GM12878 (cell line): ENCODE measurements around the gene UGT1A7. TPM values are rescaled to one million over a fixed set of nuclear protein-coding genes. Genes with fewer than 3 reads are reported as not detected.

Source experiments
- ATAC-seq: fragments of 200-7000 bp; cut with Tn5 transposase; 3 replicates; pipeline ENCODE4 v1.9.1; 2020; ENCODE audit warnings: mild to moderate bottlenecking, moderate library complexity
- BruUV-seq: library from RNA; stranded (reverse); fragments of 400-500 nt; replicated peaks from 2 replicates; lab custom pipeline; 2021; lab: Mats Ljungman, UMichigan
- CTCF ChIA-PET: fragments of 300-600 bp; sonication (Branson Sonifier 250); formaldehyde crosslinking; extraction: SDS; loops from one replicate; lab custom pipeline; 2021; ENCODE audit warnings: inconsistent platforms; lab: Yijun Ruan, JAX
- POLR2A ChIA-PET: fragments of 350-600 bp; formaldehyde crosslinking; extraction: SDS; loops from one replicate; lab custom pipeline; 2021; ENCODE audit warnings: inconsistent platforms; lab: Charles Lee
- RAD21 ChIA-PET: fragments of 300-600 bp; sonication (Branson Sonifier 250); formaldehyde crosslinking; loops from one replicate; lab custom pipeline; 2023; ENCODE audit warnings: antibody characterized with exemption; ENCODE audit not compliant: unreplicated experiment; lab: Charles Lee
- SMC1A ChIA-PET: fragments of 300-600 bp; sonication (Branson Sonifier 250); formaldehyde crosslinking; loops from one replicate; lab custom pipeline; 2023; ENCODE audit not compliant: unreplicated experiment, uncharacterized antibody; lab: Charles Lee
- DNase-seq: peaks from one replicate; pipeline ENCODE4 v3.0.0-alpha.2; 2011; ENCODE audit warnings: low read depth, low spot score
- FAIRE-seq: peaks from 3 replicates; lab custom pipeline; 2011; peaks lifted over from hg19 to GRCh38; lab: Jason Lieb, UNC
- H2AFZ ChIP-seq: 2 replicates; pipeline ENCODE4 v1.6.0; 2011; ENCODE audit warnings: low read depth, low read length, control low read depth; ENCODE audit not compliant: control insufficient read depth
- H3K27ac ChIP-seq: 2 replicates; pipeline ENCODE4 v1.5.1; 2011; ENCODE audit warnings: control low read depth; ENCODE audit not compliant: control insufficient read depth, insufficient read depth
- H3K27me3 ChIP-seq, 2 experiments: replicated peaks in 1 of 2; 2 replicates each; pipeline versions ENCODE4 v1.6.0 to v1.6.1; 2011; ENCODE audit warnings: low read length in 1 of 2; ENCODE audit not compliant: control insufficient read depth in 2 of 2, insufficient read depth in 2 of 2
- H3K36me3 ChIP-seq, 2 experiments: 2 replicates each; pipeline ENCODE4 v1.5.1; 2011; ENCODE audit warnings: low read length in 1 of 2; ENCODE audit not compliant: control insufficient read depth in 2 of 2, insufficient read depth in 2 of 2
- H3K4me1 ChIP-seq: 2 replicates; pipeline ENCODE4 v1.6.1; 2011; ENCODE audit warnings: mild to moderate bottlenecking, low read length, moderate library complexity, mixed read lengths; ENCODE audit not compliant: control insufficient read depth, insufficient read depth
- H3K4me2 ChIP-seq: 2 replicates; pipeline ENCODE4 v1.6.0; 2011; ENCODE audit warnings: control low read depth; ENCODE audit not compliant: control insufficient read depth, insufficient read depth
- H3K4me3 ChIP-seq: fragments of 200-600 bp; sonication (generic); 2 replicates; pipeline ENCODE4 v1.5.1; 2016
- H3K79me2 ChIP-seq: 2 replicates; pipeline ENCODE4 v1.6.0; 2011; ENCODE audit warnings: low read length; ENCODE audit not compliant: control insufficient read depth, insufficient read depth
- H3K9ac ChIP-seq: 2 replicates; pipeline ENCODE4 v1.8.0; 2011; ENCODE audit warnings: low read length, control low read depth, mixed read lengths; ENCODE audit not compliant: control insufficient read depth, insufficient read depth
- H3K9me3 ChIP-seq: replicated peaks from 3 replicates; pipeline ENCODE4 v1.5.1; 2011; ENCODE audit warnings: mild to moderate bottlenecking, low read length; ENCODE audit not compliant: control insufficient read depth, insufficient read depth
- H4K20me1 ChIP-seq: 2 replicates; pipeline ENCODE4 v1.6.0; 2011; ENCODE audit not compliant: control insufficient read depth, insufficient read depth
- BCL3 ChIP-seq: IDR thresholded peaks from 2 replicates; pipeline ENCODE4 v1.6.1; 2011; ENCODE audit warnings: borderline replicate concordance, low read depth, mild to moderate bottlenecking, moderate library complexity, low read length; ENCODE audit not compliant: insufficient read depth, poor library complexity, severe bottlenecking
- CBFB ChIP-seq: IDR thresholded peaks from 2 replicates; pipeline ENCODE4 v1.6.1; 2016; ENCODE audit warnings: antibody characterized with exemption, low read depth
- E2F4 ChIP-seq: IDR thresholded peaks from 2 replicates; pipeline ENCODE4 v1.6.1; 2012; ENCODE audit warnings: low read depth, low read length, improper control_type of control experiment
- ELK1 ChIP-seq: IDR thresholded peaks from 2 replicates; pipeline ENCODE4 v1.6.1; 2012; ENCODE audit warnings: low read depth, low read length, improper control_type of control experiment
- GATAD2B ChIP-seq: fragments of 450-650 bp; conservative IDR thresholded peaks from 2 replicates; pipeline ENCODE4 v1.6.1; 2017; ENCODE audit warnings: low read depth, mild to moderate bottlenecking, moderate library complexity
- HSF1 ChIP-seq: fragments of 150-350 bp; IDR thresholded peaks from 2 replicates; pipeline ENCODE4 v1.6.1; 2014; ENCODE audit warnings: mild to moderate bottlenecking, low read depth, low read length
- IKZF2 ChIP-seq, 2 experiments: fragments of 450-650 bp; IDR thresholded peaks; 2 replicates each; pipeline ENCODE4 v1.6.1; 2017; ENCODE audit warnings: mild to moderate bottlenecking in 2 of 2, moderate library complexity in 2 of 2
- NR2C1 ChIP-seq: fragments of 450-650 bp; IDR thresholded peaks from 2 replicates; pipeline ENCODE4 v1.6.1; 2017; ENCODE audit warnings: antibody characterized with exemption, mild to moderate bottlenecking, moderate library complexity
- RUNX3 ChIP-seq: IDR thresholded peaks from 2 replicates; pipeline ENCODE4 v1.6.1; 2012; ENCODE audit warnings: low read length, inconsistent platforms
- SIX5 ChIP-seq: IDR thresholded peaks from 2 replicates; pipeline ENCODE4 v1.6.1; 2011; ENCODE audit warnings: mild to moderate bottlenecking, low read depth, low read length, moderate library complexity; ENCODE audit not compliant: severe bottlenecking
- SMC3 ChIP-seq: IDR thresholded peaks from 2 replicates; pipeline ENCODE4 v1.6.1; 2011; ENCODE audit warnings: low read length, improper control_type of control experiment, borderline replicate concordance
- SRF ChIP-seq, 2 experiments: IDR thresholded peaks; 2 replicates each; pipeline ENCODE4 v1.6.1; 2011; ENCODE audit warnings: low read depth in 2 of 2, low read length in 2 of 2, mild to moderate bottlenecking in 1 of 2, moderate library complexity in 1 of 2
- SUPT20H ChIP-seq: IDR thresholded peaks from 2 replicates; pipeline ENCODE4 v1.6.1; 2011; ENCODE audit warnings: low read depth, mild to moderate bottlenecking, low read length, moderate library complexity, borderline replicate concordance; ENCODE audit not compliant: control insufficient read depth
- TARDBP ChIP-seq: IDR thresholded peaks from 2 replicates; pipeline ENCODE4 v1.6.1; 2016; ENCODE audit warnings: borderline replicate concordance
- TBL1XR1 ChIP-seq: IDR thresholded peaks from 2 replicates; pipeline ENCODE4 v1.6.1; 2012; ENCODE audit warnings: low read depth, low read length, improper control_type of control experiment
- YY1 ChIP-seq: IDR thresholded peaks from 2 replicates; pipeline ENCODE4 v1.6.1; 2011; ENCODE audit warnings: low read depth, mild to moderate bottlenecking, low read length
- ZNF217 ChIP-seq: fragments of 450-650 bp; IDR thresholded peaks from 2 replicates; pipeline ENCODE4 v1.6.1; 2017; ENCODE audit warnings: antibody characterized with exemption, mild to moderate bottlenecking
- ZNF274 ChIP-seq: IDR thresholded peaks from one replicate; pipeline ENCODE4 v1.8.0; 2011; ENCODE audit not compliant: insufficient read length, insufficient read depth
- ZSCAN29 ChIP-seq: fragments of 450-650 bp; IDR thresholded peaks from 2 replicates; pipeline ENCODE4 v1.6.1; 2017; ENCODE audit warnings: mild to moderate bottlenecking, moderate library complexity
- WGBS: methylation state at CpG from one replicate; pipeline ENCODE4 v1.1.6; 2016; ENCODE audit warnings: low lambda C conversion rate; ENCODE audit not compliant: insufficient replicate concordance, insufficient coverage; ENCODE audit errors: missing lambda C conversion rate; 5-methylcytosine and 5-hydroxymethylcytosine counted together
- in situ Hi-C: fragments of 300-500 bp; cut with MboI; formaldehyde crosslinking; loops from 9 replicates; pipeline ENCODE4 v1.14.3; 2018; ENCODE audit warnings: mixed read lengths
- intact Hi-C: fragments of 100-400 bp; cut with micrococcal nuclease; formaldehyde crosslinking; loops from one replicate; pipeline ENCODE4 v1.14.2; 2022; ENCODE audit not compliant: unreplicated experiment
- polyA plus RNA-seq, 11 experiments: library from polyadenylated mRNA; depleted of rRNA in 4 of 11; unstranded in 6 of 11; stranded (reverse) in 5 of 11; fragments of >200 nt; fragmentation: Nextera tagmentation in 4 of 11; fragmentation: Illumina TruSeq in 1 of 11; extraction: Ambion mirVana in 4 of 11; extraction: Trizol in 1 of 11; gene quantifications; 1 replicate in 1 of 11; 2 replicates in 10 of 11; pipeline versions ENCODE4 v1.2.1 to v1.2.3, GENCODE V29; 2011 to 2016; ENCODE audit warnings: inconsistent platforms in 2 of 11, missing spikeins in 2 of 11, low read depth in 1 of 11
- total RNA-seq, 4 experiments: library from RNA; depleted of rRNA in 3 of 4; stranded (reverse); fragments of >200 nt in 3 of 4; fragmentation: Illumina TruSeq in 1 of 4; extraction: Trizol in 1 of 4; gene quantifications; 2 replicates each; pipeline versions ENCODE4 v1.2.1 to v1.2.3, GENCODE V29; 2013 to 2021

The UGT1A7 gene
- total and polyA plus RNA-seq, 10 of the 15 experiments (the other 5 are each of a cell fraction or from before 2014, with no cell fraction given) = not detected

GRCh38 chr2:233819884-233820773 is 138.4 kb downstream of the UGT1A7 start:
- Histone ChIP-seq H3K9me3 (no peaks in the 10 kb centered on the region), H2AFZ (no peak overlapping the region), H3K36me3 (no peaks in the 10 kb centered on the region), H3K79me2 (no peaks in the 10 kb centered on the region), H3K27me3 (no peaks in the 10 kb centered on the region; a peak in 3 of 4 replicates), H4K20me1 (no peaks in the 10 kb centered on the region), H3K9ac (no peak overlapping the region), H3K27ac (no peak overlapping the region), H3K4me3 (no peak overlapping the region), H3K4me1 (no peaks in the 10 kb centered on the region), H3K4me2 (no peak overlapping the region)
- ChIA-PET SMC1A (interaction anchor here (1.0 kb wide), 1 partner anchor 9 kb away, joined by 3 read pairs; no protein-coding TSS in a partner anchor), POLR2A (no interaction called here), RAD21 (no interaction called here), CTCF (interaction anchor here (0.5 kb wide), 1 partner anchor 23 kb away, joined by 3 read pairs; no protein-coding TSS in a partner anchor)
- intact Hi-C loops (no loop called here), in situ Hi-C loops (no loop called here)
- WGBS = 32% methylated on average over 18 of the region's 18 CpGs
- no peak for TF ChIP-seq SRF (IDR thresholded peaks at IDR 0.05; ENCODE audit: low read depth in 2 of 2, low read length in 2 of 2)
- no peak for TF ChIP-seq CBFB
- no peak for TF ChIP-seq GATAD2B
- TF ChIP-seq TBL1XR1 = no peak
- TF ChIP-seq SMC3 = no peak
- TF ChIP-seq SIX5 = no peak
- TF ChIP-seq RUNX3 = no peak
- no peak for TF ChIP-seq ZNF274
- TF ChIP-seq ZSCAN29 = no peak
- no peak for TF ChIP-seq NR2C1
- TF ChIP-seq E2F4 = no peak
- no peak for TF ChIP-seq YY1
- TF ChIP-seq ELK1 = no peak
- no peak for TF ChIP-seq BCL3
- no peak for TF ChIP-seq IKZF2 (IDR thresholded peaks at IDR 0.05)
- TF ChIP-seq TARDBP = no peak
- TF ChIP-seq SUPT20H = no peak
- no peak for TF ChIP-seq HSF1
- TF ChIP-seq ZNF217 = no peak
- FAIRE-seq = no peak
- no peak for DNase-seq
- ATAC-seq = no peak
- BruUV-seq = no TSS peak
